Neuronal stem cell (in vitro differentiated cells): ENCODE data around the gene SIGLEC7.
A peak's percentile ranks its signal among the peaks of the same experiment; 100 is the strongest.

Experiments
- DNase-seq: peaks from one replicate; pipeline ENCODE4 v3.0.0-alpha.2; 2013; ENCODE audit warnings: low spot score
- H2AFZ ChIP-seq: one replicate; pipeline ENCODE4 v1.6.1; 2013; ENCODE audit warnings: mild to moderate bottlenecking, low read length, inconsistent platforms
- H2AK5ac ChIP-seq: 2 replicates; pipeline ENCODE4 v1.6.1; 2013; ENCODE audit warnings: low read depth, mild to moderate bottlenecking, inconsistent platforms, low read length, moderate library complexity, mixed read lengths
- H2BK120ac ChIP-seq: 2 replicates; pipeline ENCODE4 v1.6.1; 2013; ENCODE audit warnings: low read depth, mild to moderate bottlenecking, inconsistent platforms, low read length, moderate library complexity, mixed read lengths
- H2BK12ac ChIP-seq: one replicate; pipeline ENCODE4 v1.6.1; 2013; ENCODE audit warnings: low read length, inconsistent platforms
- H2BK15ac ChIP-seq: 2 replicates; pipeline ENCODE4 v1.6.1; 2013; ENCODE audit warnings: mild to moderate bottlenecking, low read length, inconsistent platforms, mixed read lengths
- H2BK5ac ChIP-seq: one replicate; pipeline ENCODE4 v1.6.1; 2013; ENCODE audit warnings: inconsistent platforms, mild to moderate bottlenecking, low read length, moderate library complexity
- H3K14ac ChIP-seq: one replicate; pipeline ENCODE4 v1.6.1; 2013; ENCODE audit warnings: low read length, inconsistent platforms
- H3K18ac ChIP-seq: 2 replicates; pipeline ENCODE4 v1.6.1; 2013; ENCODE audit warnings: low read length, inconsistent platforms
- H3K23ac ChIP-seq: 2 replicates; pipeline ENCODE4 v1.6.1; 2013; ENCODE audit warnings: low read depth, mild to moderate bottlenecking, mixed read lengths, low read length, inconsistent platforms; ENCODE audit not compliant: poor library complexity
- H3K27ac ChIP-seq: replicated peaks from 3 replicates; pipeline ENCODE4 v1.5.1; 2013; ENCODE audit warnings: low read length, inconsistent platforms
- H3K27me3 ChIP-seq, 3 experiments: 2 replicates each; pipeline ENCODE4 v1.6.1; 2013; ENCODE audit warnings: low read length in 3 of 3, mild to moderate bottlenecking in 2 of 3, inconsistent platforms in 1 of 3, low read depth in 1 of 3, mixed read lengths in 1 of 3, moderate library complexity in 1 of 3; ENCODE audit not compliant: control insufficient read depth in 3 of 3, insufficient read depth in 3 of 3
- H3K36me3 ChIP-seq, 2 donors: replicated peaks in 1 of 2; 2 replicates each; pipeline ENCODE4 v1.6.1; 2013; ENCODE audit warnings: low read length in 2 of 2; ENCODE audit not compliant: control insufficient read depth in 2 of 2, insufficient read depth in 2 of 2
- H3K4ac ChIP-seq: 2 replicates; pipeline ENCODE4 v1.6.1; 2013; ENCODE audit warnings: inconsistent platforms, mild to moderate bottlenecking, low read length, moderate library complexity
- H3K4me1 ChIP-seq, 2 donors: 1 replicate in 1 of 2; 2 replicates in 1 of 2; pipeline ENCODE4 v1.6.1; 2013; ENCODE audit warnings: low read length in 2 of 2, low read depth in 1 of 2; ENCODE audit not compliant: control insufficient read depth in 2 of 2, insufficient read depth in 1 of 2
- H3K4me2 ChIP-seq: one replicate; pipeline ENCODE4 v1.6.1; 2013; ENCODE audit warnings: mild to moderate bottlenecking, low read length, inconsistent platforms; ENCODE audit not compliant: insufficient read depth, poor library complexity, severe bottlenecking
- H3K4me3 ChIP-seq, 2 donors: 2 replicates each; pipeline ENCODE4 v1.5.1; 2013; ENCODE audit warnings: low read length in 2 of 2, mild to moderate bottlenecking in 2 of 2, inconsistent platforms in 1 of 2, moderate library complexity in 1 of 2
- H3K79me1 ChIP-seq: one replicate; pipeline ENCODE4 v1.6.1; 2013; ENCODE audit warnings: low read depth, mild to moderate bottlenecking, inconsistent platforms, low read length, moderate library complexity
- H3K9ac ChIP-seq: one replicate; pipeline ENCODE4 v1.6.1; 2013; ENCODE audit warnings: mild to moderate bottlenecking, low read depth, low read length, inconsistent platforms; ENCODE audit not compliant: poor library complexity
- H3K9me3 ChIP-seq, 2 donors: replicated peaks in 1 of 2; 2 replicates each; pipeline versions ENCODE3 to v1.6.1; 2013; ENCODE audit warnings: low read length in 2 of 2, mild to moderate bottlenecking in 2 of 2, inconsistent platforms in 1 of 2, low read depth in 1 of 2, mixed read lengths in 1 of 2, moderate library complexity in 1 of 2; ENCODE audit not compliant: control insufficient read depth in 2 of 2, insufficient read depth in 1 of 2
- H4K8ac ChIP-seq: one replicate; pipeline ENCODE4 v1.6.1; 2013; ENCODE audit warnings: low read depth, mild to moderate bottlenecking, inconsistent platforms, low read length, moderate library complexity
- H4K91ac ChIP-seq: one replicate; pipeline ENCODE4 v1.6.1; 2013; ENCODE audit warnings: low read length, low read depth, mild to moderate bottlenecking, inconsistent platforms; ENCODE audit not compliant: poor library complexity
- WGBS, 2 donors: extraction: QIAGEN DNeasy Blood & Tissue Kit; methylation state at CpG; one replicate each; pipeline ENCODE4 v1.1.7; 2013; ENCODE audit warnings: missing lambda C conversion rate in 2 of 2, mixed read lengths in 1 of 2; ENCODE audit not compliant: insufficient read length in 2 of 2, insufficient replicate concordance in 1 of 2; ENCODE audit errors: extremely low coverage in 2 of 2; 5-methylcytosine and 5-hydroxymethylcytosine counted together

The SIGLEC7 gene

GRCh38 chr19:51124729-51125128 lies 17.4 kb upstream of the SIGLEC7 start, which contains the start of gene SIGLEC9:
TSS of gene SIGLEC9 (plus strand) at chr19:51124906. CDS start at chr19:51124975, 69 bp downstream.
- Histone ChIP-seq H2AFZ (no peak within 1 kb of the TSS), H2BK5ac (no peak within 1 kb of the TSS), H3K4ac (peak within 1 kb of the TSS; percentile 53), H3K18ac (peak within 1 kb of the TSS; percentile 53), H3K4me2 (no peak within 1 kb of the TSS), H3K23ac (peak within 1 kb of the TSS; percentile 89), H3K9ac (peak within 1 kb of the TSS; percentile 38), H2AK5ac (peak within 1 kb of the TSS; percentile 75), H3K4me1 (peaks cover 0 to 2% of the 10 kb centered on the region in 2 donors), H3K14ac (no peak within 1 kb of the TSS), H3K79me1 (no peaks in the 10 kb centered on the region), H3K27ac (no peak within 1 kb of the TSS), H2BK120ac (peak within 1 kb of the TSS; percentile 81), H3K9me3 (no peaks in the 10 kb centered on the region), H4K8ac (no peak within 1 kb of the TSS), H2BK15ac (peak within 1 kb of the TSS; percentile 49), H3K4me3 (no peak within 1 kb of the TSS), H2BK12ac (no peak within 1 kb of the TSS), H3K27me3 (peaks cover 0 to 13% (median 0%) of the 10 kb centered on the region in 3 experiments), H3K36me3 (no peaks in the 10 kb centered on the region), H4K91ac (no peak within 1 kb of the TSS)
- no CpG with 5 or more reads among the region's 14 CpGs for WGBS, 2 donors
- no peak for DNase-seq

DNA sequence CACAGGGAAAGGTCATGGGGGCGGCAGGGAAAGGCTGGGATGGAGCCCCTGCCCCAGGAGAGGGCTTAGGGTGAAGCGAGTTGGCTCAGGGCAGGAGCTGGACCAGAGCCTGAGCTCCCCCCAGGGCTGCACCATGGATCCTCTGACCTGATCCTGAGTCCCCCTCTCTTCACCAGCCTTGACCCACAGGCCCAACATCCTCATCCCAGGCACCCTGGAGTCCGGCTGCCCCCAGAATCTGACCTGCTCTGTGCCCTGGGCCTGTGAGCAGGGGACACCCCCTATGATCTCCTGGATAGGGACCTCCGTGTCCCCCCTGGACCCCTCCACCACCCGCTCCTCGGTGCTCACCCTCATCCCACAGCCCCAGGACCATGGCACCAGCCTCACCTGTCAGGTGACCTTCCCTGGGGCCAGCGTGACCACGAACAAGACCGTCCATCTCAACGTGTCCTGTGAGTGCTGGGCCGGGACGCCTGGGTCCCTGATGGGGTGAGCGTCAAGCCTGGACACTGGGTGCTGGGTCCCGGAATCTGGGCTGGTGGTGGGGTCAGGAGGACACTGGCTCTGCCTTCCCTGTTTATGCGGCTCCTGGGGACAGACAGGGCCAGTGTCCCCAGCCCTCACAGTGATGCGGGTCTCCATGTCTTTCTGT lies 16.6 kb upstream of the SIGLEC7 start:
- H3K9me3 ChIP-seq: no peaks in the 10 kb centered on the region
- H3K79me1 ChIP-seq: no peaks in the 10 kb centered on the region
- no peak overlapping the region for H3K27ac ChIP-seq
- peaks cover 0 to 15% (median 0%) of the 10 kb centered on the region in 3 experiments for H3K27me3 ChIP-seq
- peaks cover 0 to 2% of the 10 kb centered on the region in 2 donors for H3K4me1 ChIP-seq
- H3K14ac ChIP-seq: no peak overlapping the region
- no peaks in the 10 kb centered on the region for H3K36me3 ChIP-seq
- H3K4me2 ChIP-seq: no peak overlapping the region
- H3K4ac ChIP-seq: no peak overlapping the region
- peak overlapping the region; percentile 75 for H2AK5ac ChIP-seq
- no peak overlapping the region for H2BK5ac ChIP-seq
- no peak overlapping the region for H4K8ac ChIP-seq
- H3K23ac ChIP-seq: peak overlapping the region; percentile 49
- no peak for DNase-seq
- no peak overlapping the region for H2BK12ac ChIP-seq
- H2BK120ac ChIP-seq: no peak overlapping the region
- no peak overlapping the region for H3K9ac ChIP-seq
- WGBS, 2 donors: no CpG with 5 or more reads among the region's 16 CpGs
- peak overlapping the region; percentile 53 for H3K18ac ChIP-seq
- H2AFZ ChIP-seq: no peak overlapping the region
- H4K91ac ChIP-seq: no peak overlapping the region
- H2BK15ac ChIP-seq: peak overlapping the region; percentile 40
- peak overlapping the region in 1 of 2 donors; percentile 35 for H3K4me3 ChIP-seq

- no peak overlapping the region for H4K91ac ChIP-seq
- peak overlapping the region; percentile 24 for H2BK15ac ChIP-seq
- H3K9me3 ChIP-seq: no peaks in the 10 kb centered on the region
- no peak overlapping the region for H3K27ac ChIP-seq
- no peaks in the 10 kb centered on the region for H3K79me1 ChIP-seq
- H3K27me3 ChIP-seq: peaks cover 0 to 20% (median 0%) of the 10 kb centered on the region in 3 experiments
- peak overlapping the region; percentile 19 for H3K18ac ChIP-seq
- no peak overlapping the region for H2BK5ac ChIP-seq
- H3K4me3 ChIP-seq: no peak overlapping the region
- no peak overlapping the region for H2AFZ ChIP-seq
- peak overlapping the region; percentile 76 for H2AK5ac ChIP-seq
- peaks cover under 1 to 2% of the 10 kb centered on the region in 2 donors for H3K4me1 ChIP-seq
- H2BK12ac ChIP-seq: no peak overlapping the region
- no peaks in the 10 kb centered on the region for H3K36me3 ChIP-seq
- H3K9ac ChIP-seq: peak overlapping the region; percentile 16
- no peak overlapping the region for H4K8ac ChIP-seq
- WGBS, 2 donors: no CpG with 5 or more reads among the region's 6 CpGs
- no peak overlapping the region for H3K4me2 ChIP-seq
- H3K23ac ChIP-seq: no peak overlapping the region
- H3K14ac ChIP-seq: no peak overlapping the region
- no peak for DNase-seq
- no peak overlapping the region for H2BK120ac ChIP-seq
- peak overlapping the region; percentile 31 for H3K4ac ChIP-seq
Observed at GRCh38 chr19:51127032-51127431, 15.1 kb upstream of the SIGLEC7 start.

DNA sequence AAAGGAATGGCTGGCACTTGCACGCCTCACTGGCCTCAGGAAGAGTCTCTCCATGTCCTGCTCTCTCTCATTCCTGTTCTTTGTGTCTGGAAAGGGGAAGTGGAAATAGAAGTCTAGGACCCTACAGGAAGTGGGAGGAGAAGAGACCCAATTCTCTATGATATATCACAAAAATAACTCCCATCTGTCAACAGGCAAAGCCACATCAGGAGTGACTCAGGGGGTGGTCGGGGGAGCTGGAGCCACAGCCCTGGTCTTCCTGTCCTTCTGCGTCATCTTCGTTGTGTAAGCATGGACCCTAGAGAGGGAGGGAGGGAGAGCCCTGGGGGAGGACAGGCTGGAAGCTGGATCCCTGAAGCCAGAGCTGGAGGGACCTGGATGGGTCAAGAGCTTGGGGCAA lies 14.3 kb upstream of the SIGLEC7 start:
- no peak overlapping the region for H3K18ac ChIP-seq
- H3K9ac ChIP-seq: no peak overlapping the region
- no peak overlapping the region for H2BK15ac ChIP-seq
- WGBS, 2 donors: no CpG with 5 or more reads among the region's 4 CpGs
- H2AFZ ChIP-seq: no peak overlapping the region
- no peak overlapping the region for H3K23ac ChIP-seq
- H3K79me1 ChIP-seq: no peaks in the 10 kb centered on the region
- no peak overlapping the region for H3K4me2 ChIP-seq
- H3K14ac ChIP-seq: no peak overlapping the region
- no peaks in the 10 kb centered on the region for H3K9me3 ChIP-seq
- H3K27ac ChIP-seq: no peak overlapping the region
- H2AK5ac ChIP-seq: no peak overlapping the region
- no peak overlapping the region for H4K91ac ChIP-seq
- no peak for DNase-seq
- no peak overlapping the region for H4K8ac ChIP-seq
- no peak overlapping the region for H3K4ac ChIP-seq
- H2BK12ac ChIP-seq: no peak overlapping the region
- H3K4me1 ChIP-seq: peaks cover under 1 to 4% of the 10 kb centered on the region in 2 donors
- H3K36me3 ChIP-seq: no peaks in the 10 kb centered on the region
- no peak overlapping the region for H3K4me3 ChIP-seq
- no peak overlapping the region for H2BK120ac ChIP-seq
- H3K27me3 ChIP-seq: peaks cover 0 to 20% (median 0%) of the 10 kb centered on the region in 3 experiments
- H2BK5ac ChIP-seq: no peak overlapping the region
